Fibroblast of villous mesenchyme (primary cell): ENCODE data around the gene EDEM1. TPM values are rescaled to one million over a fixed set of nuclear protein-coding genes. Genes with fewer than 3 reads are reported as not detected.

Experiments used
- DNase-seq: peaks from one replicate; pipeline ENCODE4 v3.0.0-alpha.2; 2010; ENCODE audit warnings: low read depth
- H3K4me3 ChIP-seq: 2 replicates; pipeline ENCODE4 v1.5.1; 2011; ENCODE audit warnings: low read depth, mild to moderate bottlenecking, low read length
- CTCF ChIP-seq: IDR thresholded peaks from 2 replicates; pipeline ENCODE4 v1.5.1; 2012; ENCODE audit warnings: low read depth, mild to moderate bottlenecking, low read length; ENCODE audit not compliant: insufficient read depth
- total RNA-seq: library from RNA; depleted of rRNA; stranded (reverse); fragments of >200 nt; gene quantifications from 2 replicates; pipeline ENCODE4 v1.2.3, GENCODE V29; 2012

The EDEM1 gene
- total RNA-seq, 1 donor = 47.1 TPM

DNA sequence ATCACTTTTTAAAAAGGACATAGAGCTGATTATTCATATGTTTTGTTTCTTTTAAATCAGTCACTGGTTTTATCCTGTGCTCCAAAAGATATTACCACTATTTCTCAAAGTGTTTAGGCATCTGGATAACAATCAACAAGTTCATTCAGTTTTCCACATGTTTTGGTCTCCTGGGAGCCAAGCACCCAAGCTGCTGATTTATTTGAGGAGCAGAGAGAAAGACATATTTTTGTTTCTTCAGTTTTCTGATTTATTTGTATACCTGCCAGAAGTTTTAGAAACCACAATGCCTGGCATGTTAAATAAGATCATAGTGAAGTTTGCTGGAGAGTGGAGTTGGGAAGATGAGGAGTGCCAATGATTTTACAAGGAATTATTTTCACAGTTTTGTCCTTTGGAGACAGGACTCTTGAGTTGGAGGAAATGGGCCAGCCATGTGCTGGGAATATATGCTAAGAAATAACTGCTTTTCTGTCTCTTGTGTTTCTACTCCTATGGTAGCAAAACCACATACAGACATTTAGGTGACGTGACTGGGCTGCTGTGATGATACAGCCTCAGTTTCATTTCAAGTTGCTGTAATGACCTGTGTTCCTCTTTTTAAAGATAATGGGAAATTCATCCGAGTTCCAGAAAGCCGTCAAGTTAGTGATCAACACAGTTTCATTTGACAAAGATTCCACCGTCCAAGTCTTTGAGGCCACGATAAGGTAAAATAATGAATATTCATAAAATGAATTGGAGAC, 11.7 kb downstream of the EDEM1 start:
- no peak overlapping the region for H3K4me3 ChIP-seq
- no peak for TF ChIP-seq CTCF
- peak; percentile 19 for DNase-seq

DNA sequence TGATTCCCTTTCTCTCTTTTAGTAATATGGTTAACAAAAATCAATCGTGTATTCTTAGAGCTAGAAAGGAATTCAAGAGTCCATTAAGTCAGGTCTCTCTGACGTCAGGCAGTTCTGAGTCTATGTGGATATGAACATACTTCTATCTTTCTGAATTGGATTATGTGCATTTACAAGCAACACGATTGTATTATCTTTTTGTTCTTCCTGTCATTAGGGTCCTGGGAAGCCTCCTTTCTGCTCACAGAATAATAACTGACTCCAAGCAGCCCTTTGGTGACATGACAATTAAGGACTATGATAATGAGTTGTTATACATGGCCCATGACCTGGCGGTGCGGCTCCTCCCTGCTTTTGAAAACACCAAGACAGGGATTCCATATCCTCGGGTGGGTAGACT, 14.0 kb downstream of the EDEM1 start:
- H3K4me3 ChIP-seq = no peak overlapping the region
- no peak for DNase-seq
- TF ChIP-seq CTCF = no peak

- no peak for DNase-seq
- H3K4me3 ChIP-seq = no peak overlapping the region
- no peak for TF ChIP-seq CTCF
Observed at GRCh38 chr3:5202222-5202621, 14.7 kb downstream of the EDEM1 start.

DNA sequence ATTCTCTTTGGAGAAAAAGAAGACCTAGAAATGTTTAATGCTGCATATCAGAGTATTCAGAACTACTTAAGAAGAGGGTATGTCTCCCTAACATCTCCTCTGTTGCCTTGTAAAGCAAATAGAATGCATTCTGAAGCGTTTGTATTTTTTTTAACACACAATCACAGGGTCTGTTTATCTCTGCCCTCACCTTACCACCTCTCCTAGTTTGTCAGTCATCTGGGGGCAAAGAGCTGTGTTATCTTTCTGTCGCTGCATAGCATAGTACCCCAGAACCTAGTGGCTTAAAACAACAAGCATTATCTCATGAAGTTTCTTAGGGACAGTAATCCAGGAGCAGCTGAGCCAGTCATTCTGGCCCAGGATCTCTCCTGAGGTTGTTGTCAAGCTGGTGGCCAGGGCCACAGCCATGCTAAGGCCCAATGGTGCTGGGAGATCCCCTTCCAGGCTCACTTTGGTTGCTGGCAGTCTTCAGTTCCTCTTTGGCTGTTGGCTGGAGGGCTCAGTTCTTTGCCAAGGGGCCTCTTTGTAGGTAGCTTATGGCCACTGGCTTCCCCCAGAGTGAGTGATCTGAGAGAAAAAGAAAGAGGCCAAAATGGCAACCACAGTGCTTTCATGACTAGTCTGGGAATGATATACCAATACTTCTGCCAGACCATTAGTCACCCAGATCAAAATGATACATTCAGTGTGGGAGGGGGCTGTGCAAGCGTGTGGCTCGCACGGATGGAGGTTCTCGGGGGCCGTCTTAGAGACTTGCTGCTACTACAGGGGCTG, 17.8 kb downstream of the EDEM1 start:
- H3K4me3 ChIP-seq = no peak overlapping the region
- no peak for DNase-seq
- no peak for TF ChIP-seq CTCF

DNA sequence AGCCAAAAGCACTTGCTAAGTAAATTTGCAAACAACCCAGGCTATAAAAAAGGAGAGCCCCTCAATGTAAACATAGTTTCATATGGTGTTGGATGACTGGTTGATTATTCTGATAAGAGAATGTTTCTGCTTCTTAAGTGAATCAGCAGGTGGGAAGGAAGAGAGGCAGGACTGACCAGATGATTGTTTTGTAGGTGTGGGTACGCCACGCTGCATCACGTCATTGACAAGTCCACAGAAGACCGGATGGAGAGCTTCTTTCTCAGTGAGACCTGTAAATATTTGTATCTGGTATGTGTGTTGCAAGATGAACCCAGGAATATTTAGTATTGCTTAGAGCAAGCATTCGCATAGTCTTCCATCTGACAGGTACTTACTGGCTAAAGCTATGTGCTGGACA, 23.4 kb downstream of the EDEM1 start:
- no peak overlapping the region for H3K4me3 ChIP-seq
- no peak for DNase-seq
- TF ChIP-seq CTCF = no peak

DNA sequence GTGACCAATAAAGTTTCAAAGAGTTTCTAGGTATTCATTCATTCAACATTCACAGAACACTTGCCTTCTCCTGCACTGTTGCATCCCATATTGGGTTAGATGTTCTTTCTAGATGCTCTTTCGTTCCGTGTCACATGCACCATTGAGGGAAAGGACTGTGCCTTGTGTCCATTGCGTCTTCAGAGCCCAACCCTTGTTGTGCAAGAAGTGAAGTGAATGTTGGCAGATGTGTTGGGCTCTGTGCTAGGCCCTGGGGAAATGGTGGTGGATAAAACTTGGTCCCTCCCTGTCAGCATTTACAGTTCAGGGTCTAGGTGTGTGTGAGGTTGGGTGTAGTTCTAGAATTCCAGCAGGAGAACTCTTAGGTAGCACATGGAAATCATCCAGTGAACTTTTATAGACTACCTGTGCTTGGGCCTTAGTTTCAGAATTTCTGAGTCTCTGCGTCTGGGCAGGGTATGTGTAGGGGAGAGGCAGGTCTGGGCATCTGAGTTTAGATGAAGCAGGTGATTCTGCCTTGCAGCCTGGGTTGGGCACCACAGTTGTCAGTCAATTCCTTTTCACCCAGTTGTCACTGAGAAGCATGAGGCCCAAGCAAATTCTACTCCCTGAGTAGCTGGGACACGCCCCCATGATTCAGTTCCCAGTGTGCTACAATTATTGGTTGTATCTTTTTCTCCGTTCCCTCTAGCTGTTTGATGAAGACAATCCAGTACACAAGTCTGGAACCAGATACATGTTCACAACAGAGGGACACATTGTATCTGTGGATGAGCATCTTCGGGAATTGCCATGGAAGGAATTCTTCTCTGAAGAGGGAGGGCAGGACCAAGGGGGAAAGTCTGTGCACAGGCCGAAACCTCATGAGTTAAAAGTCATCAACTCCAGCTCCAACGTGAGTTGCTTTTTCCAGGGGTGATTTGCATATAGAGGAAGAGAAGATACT, 25.4 kb downstream of the EDEM1 start:
- DNase-seq = no peak
- no peak overlapping the region for H3K4me3 ChIP-seq
- TF ChIP-seq CTCF = no peak
